SK-N-SH treated with all-trans-retinoic acid at 6 μM for 48 hours (cell line): ENCODE results near the gene SAMD4A.
A peak's percentile ranks its signal among the peaks of the same experiment; 100 is the strongest.

Source experiments
- ATAC-seq: fragments of 200-7000 bp; cut with Tn5 transposase; 3 replicates; pipeline ENCODE4 v1.9.1; 2020; ENCODE audit warnings: mild to moderate bottlenecking, moderate library complexity
- ARNTL ChIP-seq: fragments of 450-650 bp; formaldehyde crosslinking; IDR thresholded peaks from 2 replicates; pipeline ENCODE4 v1.5.0; 2020; ENCODE audit warnings: low read depth, mild to moderate bottlenecking, moderate library complexity, borderline replicate concordance
- BACH2 ChIP-seq: fragments of 250-450 bp; sonication (Bioruptor Pico); IDR thresholded peaks from 2 replicates; pipeline ENCODE4 v1.9.0; 2021; ENCODE audit warnings: mild to moderate bottlenecking, borderline replicate concordance
- CSDC2 ChIP-seq: fragments of 250-450 bp; sonication (Bioruptor Pico); IDR thresholded peaks from 2 replicates; pipeline ENCODE4 v1.5.0; 2020; ENCODE audit warnings: mild to moderate bottlenecking, moderate library complexity
- ESRRG ChIP-seq: fragments of 250-450 bp; sonication (Bioruptor Pico); IDR thresholded peaks from 2 replicates; pipeline ENCODE4 v1.6.1; 2021; ENCODE audit warnings: mild to moderate bottlenecking
- GLIS3 ChIP-seq: fragments of 250-450 bp; sonication (Bioruptor Pico); IDR thresholded peaks from 2 replicates; pipeline ENCODE4 v1.5.0; 2020; ENCODE audit warnings: mild to moderate bottlenecking, moderate library complexity
- ISL1 ChIP-seq: fragments of 250-450 bp; sonication (Bioruptor Pico); IDR thresholded peaks from 2 replicates; pipeline ENCODE4 v2.1.2; 2022; ENCODE audit warnings: mild to moderate bottlenecking, moderate library complexity
- OSR1 ChIP-seq: fragments of 250-450 bp; sonication (Bioruptor Pico); IDR thresholded peaks from 2 replicates; pipeline ENCODE4 v1.8.0; 2022; ENCODE audit warnings: moderate library complexity, mild to moderate bottlenecking, inconsistent platforms
- PATZ1 ChIP-seq: fragments of 250-450 bp; sonication (Bioruptor Pico); IDR thresholded peaks from 2 replicates; pipeline ENCODE4 v1.8.0; 2020; ENCODE audit warnings: mild to moderate bottlenecking, moderate library complexity, borderline replicate concordance
- PPARA ChIP-seq: fragments of 250-450 bp; sonication (Bioruptor Pico); IDR thresholded peaks from 2 replicates; pipeline ENCODE4 v1.5.0; 2020; ENCODE audit warnings: mild to moderate bottlenecking, borderline replicate concordance
- RARB ChIP-seq: fragments of 250-450 bp; sonication (Bioruptor Pico); IDR thresholded peaks from 2 replicates; pipeline ENCODE4 v1.8.0; 2021; ENCODE audit warnings: mild to moderate bottlenecking, moderate library complexity
- SNAI2 ChIP-seq: fragments of 250-450 bp; sonication (Bioruptor Pico); IDR thresholded peaks from 2 replicates; pipeline ENCODE4 v1.5.0; 2020; ENCODE audit warnings: mild to moderate bottlenecking, moderate library complexity
- TCF4 ChIP-seq: fragments of 250-450 bp; sonication (Bioruptor Pico); IDR thresholded peaks from 2 replicates; pipeline ENCODE4 v1.8.0; 2021; ENCODE audit warnings: mild to moderate bottlenecking, moderate library complexity, borderline replicate concordance
- TOX ChIP-seq: fragments of 250-450 bp; sonication (Bioruptor Pico); IDR thresholded peaks from 2 replicates; pipeline ENCODE4 v1.8.0; 2021; ENCODE audit warnings: mild to moderate bottlenecking, moderate library complexity, borderline replicate concordance
- TSHZ2 ChIP-seq: fragments of 250-450 bp; sonication (Bioruptor Pico); IDR thresholded peaks from 2 replicates; pipeline ENCODE4 v1.5.0; 2020; ENCODE audit warnings: mild to moderate bottlenecking, moderate library complexity
- ZC3H10 ChIP-seq: fragments of 250-450 bp; sonication (Bioruptor Pico); IDR thresholded peaks from 2 replicates; pipeline ENCODE4 v1.5.1; 2021; ENCODE audit warnings: mild to moderate bottlenecking, moderate library complexity
- ZFP3 ChIP-seq: fragments of 250-450 bp; sonication (Bioruptor Pico); IDR thresholded peaks from 2 replicates; pipeline ENCODE4 v1.5.0; 2020; ENCODE audit warnings: mild to moderate bottlenecking, moderate library complexity
- ZFP30 ChIP-seq: fragments of 450-650 bp; formaldehyde crosslinking; IDR thresholded peaks from 2 replicates; pipeline ENCODE4 v1.5.0; 2022; ENCODE audit warnings: mild to moderate bottlenecking, moderate library complexity
- ZNF565 ChIP-seq: fragments of 450-650 bp; formaldehyde crosslinking; conservative IDR thresholded peaks from 2 replicates; pipeline ENCODE4 v1.5.0; 2020; ENCODE audit warnings: low read depth, mild to moderate bottlenecking, moderate library complexity
- ZNF70 ChIP-seq: fragments of 450-650 bp; formaldehyde crosslinking; IDR thresholded peaks from 2 replicates; pipeline ENCODE4 v1.5.0; 2020; ENCODE audit warnings: mild to moderate bottlenecking, moderate library complexity
- ZNF8 ChIP-seq: fragments of 450-650 bp; formaldehyde crosslinking; IDR thresholded peaks from 2 replicates; pipeline ENCODE4 v1.5.0; 2020; ENCODE audit warnings: mild to moderate bottlenecking, moderate library complexity
- TF ChIP-seq, protein P1 (sequence below): fragments of 250-450 bp; sonication (Bioruptor Pico); IDR thresholded peaks from 2 replicates; pipeline ENCODE4 v1.5.1; 2021; ENCODE audit warnings: mild to moderate bottlenecking, moderate library complexity
- TF ChIP-seq, protein P2 (sequence below): fragments of 250-450 bp; sonication (Bioruptor Pico); IDR thresholded peaks from 2 replicates; pipeline ENCODE4 v1.5.1; 2020; ENCODE audit warnings: low read depth, mild to moderate bottlenecking, moderate library complexity

SAMD4A gene

DNA sequence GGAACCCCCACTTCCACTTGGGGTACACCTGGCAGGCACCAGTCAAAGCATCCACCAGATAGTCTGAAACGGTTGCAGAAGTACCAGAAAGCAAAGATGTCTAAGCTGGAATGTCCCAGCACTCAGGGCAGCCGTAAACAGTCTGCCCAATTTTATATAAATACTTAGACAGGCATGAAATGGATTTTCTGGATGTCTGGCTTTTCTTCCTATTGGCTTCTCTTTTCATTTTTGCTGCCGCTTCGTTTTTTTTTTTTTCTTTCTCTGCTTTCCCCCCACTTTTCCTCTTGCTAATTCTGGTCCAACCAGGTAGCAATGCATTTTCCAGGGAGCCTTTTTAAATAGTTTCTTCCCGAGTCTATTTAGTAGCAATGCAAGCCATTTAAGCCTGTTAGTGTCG lies 168.0 kb downstream of the SAMD4A start:
- TF ChIP-seq ZNF70 (CRISPR knock-in tag) (no peak), TSHZ2 (CRISPR knock-in tag) (no peak), SNAI2 (CRISPR knock-in tag) (no peak), OSR1 (CRISPR knock-in tag) (no peak), ZFP30 (CRISPR knock-in tag) (no peak), ZFP3 (no peak), ISL1 (CRISPR knock-in tag) (no peak), PPARA (CRISPR knock-in tag) (no peak), ESRRG (no peak), ZC3H10 (CRISPR knock-in tag) (no peak), TCF4 (CRISPR knock-in tag) (no peak)
- TF ChIP-seq, protein P1, sequence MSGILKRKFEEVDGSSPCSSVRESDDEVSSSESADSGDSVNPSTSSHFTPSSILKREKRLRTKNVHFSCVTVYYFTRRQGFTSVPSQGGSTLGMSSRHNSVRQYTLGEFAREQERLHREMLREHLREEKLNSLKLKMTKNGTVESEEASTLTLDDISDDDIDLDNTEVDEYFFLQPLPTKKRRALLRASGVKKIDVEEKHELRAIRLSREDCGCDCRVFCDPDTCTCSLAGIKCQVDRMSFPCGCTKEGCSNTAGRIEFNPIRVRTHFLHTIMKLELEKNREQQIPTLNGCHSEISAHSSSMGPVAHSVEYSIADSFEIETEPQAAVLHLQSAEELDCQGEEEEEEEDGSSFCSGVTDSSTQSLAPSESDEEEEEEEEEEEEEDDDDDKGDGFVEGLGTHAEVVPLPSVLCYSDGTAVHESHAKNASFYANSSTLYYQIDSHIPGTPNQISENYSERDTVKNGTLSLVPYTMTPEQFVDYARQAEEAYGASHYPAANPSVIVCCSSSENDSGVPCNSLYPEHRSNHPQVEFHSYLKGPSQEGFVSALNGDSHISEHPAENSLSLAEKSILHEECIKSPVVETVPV (CRISPR knock-in tag): no peak
- TF ChIP-seq, protein P2, sequence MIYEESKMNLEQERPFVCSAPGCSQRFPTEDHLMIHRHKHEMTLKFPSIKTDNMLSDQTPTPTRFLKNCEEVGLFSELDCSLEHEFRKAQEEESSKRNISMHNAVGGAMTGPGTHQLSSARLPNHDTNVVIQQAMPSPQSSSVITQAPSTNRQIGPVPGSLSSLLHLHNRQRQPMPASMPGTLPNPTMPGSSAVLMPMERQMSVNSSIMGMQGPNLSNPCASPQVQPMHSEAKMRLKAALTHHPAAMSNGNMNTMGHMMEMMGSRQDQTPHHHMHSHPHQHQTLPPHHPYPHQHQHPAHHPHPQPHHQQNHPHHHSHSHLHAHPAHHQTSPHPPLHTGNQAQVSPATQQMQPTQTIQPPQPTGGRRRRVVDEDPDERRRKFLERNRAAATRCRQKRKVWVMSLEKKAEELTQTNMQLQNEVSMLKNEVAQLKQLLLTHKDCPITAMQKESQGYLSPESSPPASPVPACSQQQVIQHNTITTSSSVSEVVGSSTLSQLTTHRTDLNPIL: no peak
- TF ChIP-seq, all 23 proteins: peak for 0
- no peak for ATAC-seq

GRCh38 chr14:54735424-54735823 lies 168.5 kb downstream of the SAMD4A start:
- TF ChIP-seq, protein P2: no peak
- no peak for TF ChIP-seq OSR1 (CRISPR knock-in tag)
- TF ChIP-seq RARB (CRISPR knock-in tag): no peak
- no peak for TF ChIP-seq ESRRG
- no peak for TF ChIP-seq TCF4 (CRISPR knock-in tag)
- TF ChIP-seq ZFP30 (CRISPR knock-in tag): no peak
- TF ChIP-seq ARNTL (CRISPR knock-in tag): no peak
- TF ChIP-seq CSDC2 (CRISPR knock-in tag): no peak
- TF ChIP-seq, protein P1 (CRISPR knock-in tag): no peak
- no peak for TF ChIP-seq ZNF8
- no peak for TF ChIP-seq ISL1 (CRISPR knock-in tag)
- no peak for TF ChIP-seq BACH2
- TF ChIP-seq ZNF565 (CRISPR knock-in tag): no peak
- ATAC-seq: no peak

DNA sequence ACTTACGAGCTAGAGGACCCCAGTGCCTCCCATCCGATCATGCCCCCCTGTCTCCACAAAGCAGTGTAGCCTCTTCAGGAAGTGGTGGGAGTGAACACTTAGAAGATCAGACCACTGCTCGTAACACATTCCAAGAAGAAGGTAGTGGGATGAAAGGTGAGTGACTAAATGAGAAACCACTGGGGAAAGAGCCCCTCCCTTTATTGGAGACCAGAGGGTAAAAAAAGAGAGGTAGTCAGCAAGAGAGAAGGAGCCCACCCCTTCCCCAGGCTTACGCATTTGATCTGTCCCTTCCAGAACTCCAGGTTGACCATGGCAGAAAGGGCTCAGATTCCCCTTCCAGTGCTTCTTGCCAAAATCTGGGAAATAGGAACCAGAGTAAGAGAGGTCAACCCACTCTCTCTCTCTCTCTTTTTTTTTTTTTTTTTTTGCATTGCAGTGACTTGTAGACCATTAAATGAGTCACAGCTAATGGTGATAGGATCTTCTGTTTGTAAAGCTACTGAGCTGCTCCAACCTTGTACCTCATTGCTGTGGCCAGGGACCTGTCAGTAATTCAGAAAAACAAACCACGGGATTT lies 170.3 kb downstream of the SAMD4A start:
- ATAC-seq: peak; percentile 84
- TF ChIP-seq TSHZ2 (CRISPR knock-in tag) (no peak), GLIS3 (CRISPR knock-in tag) (no peak), ZFP30 (CRISPR knock-in tag) (no peak), TOX (CRISPR knock-in tag) (no peak), ZNF70 (CRISPR knock-in tag) (no peak), PPARA (CRISPR knock-in tag) (no peak), ZNF565 (CRISPR knock-in tag) (no peak), ZFP3 (no peak), PATZ1 (CRISPR knock-in tag) (no peak), ISL1 (CRISPR knock-in tag) (no peak), ZNF8 (no peak), OSR1 (CRISPR knock-in tag) (no peak), ARNTL (CRISPR knock-in tag) (no peak), SNAI2 (CRISPR knock-in tag) (no peak)
- TF ChIP-seq, protein P2: no peak
